ENCODE results near the gene SPHK1. TPM values are rescaled to one million over a fixed set of nuclear protein-coding genes. Genes with fewer than 3 reads are reported as not detected.
"Not testable (repeated sequence)": the region's sequence is repeated elsewhere in the genome, so short reads cannot be mapped to it uniquely, and the experiment has no call there.

Gene SPHK1
- total RNA-seq, 4 donors from 2014 or later: 7.9 to 33.2 (median 12.0) TPM

GRCh38 chr17:76343106-76343505 lies 41.3 kb upstream of the SPHK1 start:
- DNase-seq: no peak
- Histone ChIP-seq H3K36me3 (no peaks in the 10 kb centered on the region), H3K4me1 (no peaks in the 10 kb centered on the region), H3K9me3 (no peaks in the 10 kb centered on the region), H3K4me3 (no peak overlapping the region), H3K27me3 (no peaks in the 10 kb centered on the region), H3K27ac (no peak overlapping the region)
- intact Hi-C loops (cut with DNase I; ENCODE audit: low total_unique reads): no loop called here
- TF ChIP-seq CTCF (IDR thresholded peaks at IDR 0.05) (no peak), POLR2A (IDR thresholded peaks at IDR 0.05) (no peak)

GRCh38 chr17:76345377-76345974 lies 38.9 kb upstream of the SPHK1 start:
- Histone ChIP-seq H3K27me3 (no peaks in the 10 kb centered on the region), H3K4me3 (no peak overlapping the region), H3K36me3 (no peaks in the 10 kb centered on the region), H3K27ac (no peak overlapping the region), H3K4me1 (no peaks in the 10 kb centered on the region), H3K9me3 (no peaks in the 10 kb centered on the region)
- no peak for TF ChIP-seq CTCF (IDR thresholded peaks at IDR 0.05)
- no peak for TF ChIP-seq POLR2A (IDR thresholded peaks at IDR 0.05)
- intact Hi-C loops (cut with DNase I; ENCODE audit: low total_unique reads): no loop called here
- no peak for DNase-seq

- H3K36me3 ChIP-seq; intact Hi-C loops (cut with DNase I; ENCODE audit: low total_unique reads); DNase-seq: not testable (repeated sequence)
These were observed 37.5 kb upstream of the SPHK1 start for GRCh38 chr17:76346936-76347335.

GRCh38 chr17:76350463-76350862 lies 33.9 kb upstream of the SPHK1 start:
- H3K4me1 ChIP-seq: no peaks in the 10 kb centered on the region
- no peaks in the 10 kb centered on the region for H3K9me3 ChIP-seq
- DNase-seq: no peak
- H3K27ac ChIP-seq: no peak overlapping the region
- no peak overlapping the region for H3K4me3 ChIP-seq
- intact Hi-C loops (cut with DNase I; ENCODE audit: low total_unique reads): no loop called here
- H3K27me3 ChIP-seq: no peaks in the 10 kb centered on the region
- TF ChIP-seq POLR2A (IDR thresholded peaks at IDR 0.05) (no peak), CTCF (IDR thresholded peaks at IDR 0.05) (no peak)
- H3K36me3 ChIP-seq: no peaks in the 10 kb centered on the region

More at GRCh38 chr17:76346936-76347335, 37.5 kb upstream of the SPHK1 start:
- not testable (repeated sequence) for H3K9me3 ChIP-seq, H3K4me1 ChIP-seq, H3K27ac ChIP-seq, H3K4me3 ChIP-seq, H3K27me3 ChIP-seq

GRCh38 chr17:76351526-76352071 lies 32.8 kb upstream of the SPHK1 start:
- Histone ChIP-seq H3K4me1 (no peaks in the 10 kb centered on the region), H3K4me3 (no peak overlapping the region), H3K27ac (no peak overlapping the region), H3K36me3 (no peaks in the 10 kb centered on the region), H3K9me3 (no peaks in the 10 kb centered on the region), H3K27me3 (no peaks in the 10 kb centered on the region)
- DNase-seq: no peak
- intact Hi-C loops (cut with DNase I; ENCODE audit: low total_unique reads): no loop called here
- TF ChIP-seq CTCF (IDR thresholded peaks at IDR 0.05) (no peak), POLR2A (IDR thresholded peaks at IDR 0.05) (no peak)
